Ascending aorta (tissue), 2 donors: ENCODE results near the gene CPSF7. TPM values are rescaled to one million over a fixed set of nuclear protein-coding genes. Genes with fewer than 3 reads are reported as not detected.
"Not testable (repeated sequence)": the region's sequence is repeated elsewhere in the genome, so short reads cannot be mapped to it uniquely, and the experiment has no call there.

Experiments used
- DNase-seq, 2 donors: peaks; one replicate each; pipeline ENCODE4 v3.0.0-alpha.2; 2019; ENCODE audit warnings: low spot score in 2 of 2
- H3K27ac ChIP-seq, 2 donors: fragments of 200-600 bp; sonication (generic); one replicate each; pipeline ENCODE4 v1.5.1; 2016 to 2017; ENCODE audit warnings: mild to moderate bottlenecking in 1 of 2
- H3K27me3 ChIP-seq: fragments of 200-600 bp; sonication (generic); one replicate; pipeline ENCODE4 v1.5.1; 2017
- H3K36me3 ChIP-seq, 2 donors: fragments of 200-600 bp; sonication (generic); one replicate each; pipeline ENCODE4 v1.5.1; 2016
- H3K4me1 ChIP-seq, 2 donors: fragments of 200-600 bp; sonication (generic); one replicate each; pipeline ENCODE4 v1.5.1; 2016 to 2017; ENCODE audit warnings: mild to moderate bottlenecking in 1 of 2
- H3K4me3 ChIP-seq, 2 donors: fragments of 200-600 bp; sonication (generic); one replicate each; pipeline ENCODE4 v1.5.1; 2016 to 2017; ENCODE audit warnings: mild to moderate bottlenecking in 1 of 2
- H3K9me3 ChIP-seq, 2 donors: fragments of 200-600 bp; sonication (generic); one replicate each; pipeline ENCODE4 v1.5.1; 2016
- intact Hi-C: fragments of 100-400 bp; cut with DNase I; formaldehyde crosslinking; loops from one replicate; pipeline ENCODE4 v1.15.1; 2023
- total RNA-seq: library from RNA; depleted of rRNA; stranded (reverse); fragments of >200 nt; gene quantifications from one replicate; pipeline ENCODE4 v1.1.0, GENCODE V29; 2016
- TF ChIP-seq, protein P1 (sequence below), 3 experiments: fragments of 200-600 bp in 2 of 3; fragments of 450-650 bp in 1 of 3; sonication (generic) in 2 of 3; IDR thresholded peaks; one replicate each; pipeline ENCODE4 v1.5.1; 2016 to 2019; ENCODE audit warnings: antibody characterized with exemption in 3 of 3, mild to moderate bottlenecking in 1 of 3, moderate library complexity in 1 of 3

Gene CPSF7
- total RNA-seq, 1 donor from 2014 or later, result 22.9 TPM

DNA sequence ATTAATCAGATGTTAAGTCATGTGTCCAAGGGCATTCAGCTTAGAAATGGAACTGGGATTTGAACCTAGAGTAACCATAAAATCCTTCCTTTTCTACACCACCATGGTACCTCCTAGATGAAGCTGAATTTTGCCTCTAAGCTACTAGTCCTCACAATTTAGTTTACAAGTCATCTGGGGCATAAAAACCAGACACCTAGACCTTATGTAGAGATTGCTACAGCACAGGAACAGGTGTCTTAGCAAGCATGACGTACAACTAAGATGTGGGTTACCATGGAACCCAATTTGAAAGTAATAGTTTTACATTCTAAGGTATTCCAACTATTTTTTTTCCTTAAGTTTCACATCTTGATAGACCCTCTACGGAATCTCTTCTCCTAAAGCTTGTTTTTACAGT is 28.2 kb downstream of the CPSF7 start:
- Histone ChIP-seq H3K9me3 (no peaks in the 10 kb centered on the region), H3K27ac (no peak overlapping the region), H3K36me3 (peaks cover 53 to 67% of the 10 kb centered on the region in 2 donors), H3K27me3 (no peaks in the 10 kb centered on the region), H3K4me1 (no peaks in the 10 kb centered on the region), H3K4me3 (no peak overlapping the region)
- intact Hi-C loops, result no loop called here
- no peak for DNase-seq
- TF ChIP-seq, protein P1, sequence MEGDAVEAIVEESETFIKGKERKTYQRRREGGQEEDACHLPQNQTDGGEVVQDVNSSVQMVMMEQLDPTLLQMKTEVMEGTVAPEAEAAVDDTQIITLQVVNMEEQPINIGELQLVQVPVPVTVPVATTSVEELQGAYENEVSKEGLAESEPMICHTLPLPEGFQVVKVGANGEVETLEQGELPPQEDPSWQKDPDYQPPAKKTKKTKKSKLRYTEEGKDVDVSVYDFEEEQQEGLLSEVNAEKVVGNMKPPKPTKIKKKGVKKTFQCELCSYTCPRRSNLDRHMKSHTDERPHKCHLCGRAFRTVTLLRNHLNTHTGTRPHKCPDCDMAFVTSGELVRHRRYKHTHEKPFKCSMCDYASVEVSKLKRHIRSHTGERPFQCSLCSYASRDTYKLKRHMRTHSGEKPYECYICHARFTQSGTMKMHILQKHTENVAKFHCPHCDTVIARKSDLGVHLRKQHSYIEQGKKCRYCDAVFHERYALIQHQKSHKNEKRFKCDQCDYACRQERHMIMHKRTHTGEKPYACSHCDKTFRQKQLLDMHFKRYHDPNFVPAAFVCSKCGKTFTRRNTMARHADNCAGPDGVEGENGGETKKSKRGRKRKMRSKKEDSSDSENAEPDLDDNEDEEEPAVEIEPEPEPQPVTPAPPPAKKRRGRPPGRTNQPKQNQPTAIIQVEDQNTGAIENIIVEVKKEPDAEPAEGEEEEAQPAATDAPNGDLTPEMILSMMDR (IDR thresholded peaks at IDR 0.05), result no peak

DNA sequence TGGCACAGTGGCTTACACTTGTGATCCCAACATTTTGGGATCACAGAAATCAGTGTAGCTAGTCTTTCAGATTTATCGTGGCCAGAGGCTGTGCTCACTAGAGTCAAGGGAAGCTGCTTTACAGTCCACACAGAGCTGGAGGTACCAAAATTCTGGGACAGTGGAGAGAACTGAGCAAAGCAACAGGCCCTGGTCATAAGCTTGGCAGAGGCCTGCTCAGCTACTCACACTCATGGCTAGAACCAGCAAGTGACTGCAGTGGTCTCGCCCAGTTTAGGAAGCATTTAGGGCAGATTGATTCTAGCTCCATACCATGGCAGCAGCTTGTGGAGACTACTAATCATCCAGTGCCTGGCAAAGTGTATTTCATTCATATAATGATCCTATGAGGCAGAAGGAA is 28.6 kb downstream of the CPSF7 start:
- H3K4me3 ChIP-seq, result no peak overlapping the region
- H3K27me3 ChIP-seq, result no peaks in the 10 kb centered on the region
- intact Hi-C loops, result no loop called here
- no peaks in the 10 kb centered on the region for H3K4me1 ChIP-seq
- no peak overlapping the region for H3K27ac ChIP-seq
- TF ChIP-seq, protein P1 (IDR thresholded peaks at IDR 0.05), result no peak
- no peaks in the 10 kb centered on the region for H3K9me3 ChIP-seq
- no peak for DNase-seq
- H3K36me3 ChIP-seq, result peaks cover 49 to 66% of the 10 kb centered on the region in 2 donors

DNA sequence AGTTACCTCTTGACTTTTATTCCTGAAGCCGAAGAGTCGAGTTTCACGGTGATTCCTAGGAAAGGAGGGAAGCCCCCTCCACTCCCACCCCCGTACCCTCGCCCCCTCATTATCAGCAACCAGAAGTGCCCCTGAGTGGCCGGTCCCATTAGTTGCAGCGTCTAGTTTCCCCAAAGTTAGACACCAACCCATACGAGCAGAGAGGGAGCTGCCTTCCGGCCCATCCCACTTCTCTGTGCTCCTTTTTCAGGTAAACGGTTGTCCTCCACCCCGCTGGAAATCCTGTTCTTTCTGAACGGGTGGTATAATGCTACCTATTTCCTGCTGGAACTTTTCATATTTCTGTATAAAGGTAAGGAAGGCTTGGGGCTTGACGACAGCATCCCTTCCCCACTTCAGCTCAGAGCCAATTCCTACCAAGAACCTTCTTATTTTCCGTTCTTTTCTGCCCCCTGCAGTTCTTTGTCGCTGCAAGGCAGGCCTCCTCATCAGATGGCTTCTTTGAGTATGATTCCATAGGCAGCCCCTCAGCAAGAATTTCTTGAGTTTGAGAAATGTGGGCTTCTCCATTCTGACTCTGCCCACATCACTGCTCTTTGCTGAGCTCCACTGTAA is 36.7 kb downstream of the CPSF7 start:
- Histone ChIP-seq H3K36me3 (peaks cover 11 to 18% of the 10 kb centered on the region in 2 donors), H3K9me3 (no peaks in the 10 kb centered on the region), H3K27ac (peak overlapping the region; percentile 76 to 86), H3K4me1 (peaks cover 0 to 16% of the 10 kb centered on the region in 2 donors), H3K4me3 (peak overlapping the region; percentile 83), H3K27me3 (no peaks in the 10 kb centered on the region)
- intact Hi-C loops, result no loop called here
- TF ChIP-seq, protein P1 (IDR thresholded peaks at IDR 0.05), result peak in 1 of 3 experiments; percentile 8
- DNase-seq, result no peak

DNA sequence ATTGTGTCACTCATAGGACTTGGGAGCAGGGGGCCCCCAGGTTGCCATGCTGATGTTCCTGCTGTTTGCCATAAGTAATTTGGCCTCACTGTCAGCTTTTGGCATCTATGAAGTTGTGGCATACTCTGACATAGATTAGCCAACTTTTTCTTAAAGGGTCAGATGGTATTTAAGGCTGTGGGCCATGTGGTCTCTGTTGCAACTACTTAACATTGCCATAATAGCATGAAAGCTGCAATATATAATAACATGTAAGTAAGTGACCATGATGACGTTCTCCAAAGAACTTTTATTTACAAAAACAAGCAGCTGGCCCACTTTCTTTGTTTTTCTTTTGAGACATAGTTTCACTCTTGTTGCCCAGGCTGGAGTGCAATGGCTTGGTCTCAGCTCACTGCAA is 39.6 kb downstream of the CPSF7 start:
- peaks cover 0 to 19% of the 10 kb centered on the region in 2 donors for H3K4me1 ChIP-seq
- H3K36me3 ChIP-seq, result peaks cover 5% of the 10 kb centered on the region in 2 donors
- H3K4me3 ChIP-seq, result no peak overlapping the region
- no peak for DNase-seq
- H3K27me3 ChIP-seq, result no peaks in the 10 kb centered on the region
- no peak overlapping the region for H3K27ac ChIP-seq
- TF ChIP-seq, protein P1 (IDR thresholded peaks at IDR 0.05), result no peak
- intact Hi-C loops, result no loop called here
- H3K9me3 ChIP-seq, result no peaks in the 10 kb centered on the region

DNA sequence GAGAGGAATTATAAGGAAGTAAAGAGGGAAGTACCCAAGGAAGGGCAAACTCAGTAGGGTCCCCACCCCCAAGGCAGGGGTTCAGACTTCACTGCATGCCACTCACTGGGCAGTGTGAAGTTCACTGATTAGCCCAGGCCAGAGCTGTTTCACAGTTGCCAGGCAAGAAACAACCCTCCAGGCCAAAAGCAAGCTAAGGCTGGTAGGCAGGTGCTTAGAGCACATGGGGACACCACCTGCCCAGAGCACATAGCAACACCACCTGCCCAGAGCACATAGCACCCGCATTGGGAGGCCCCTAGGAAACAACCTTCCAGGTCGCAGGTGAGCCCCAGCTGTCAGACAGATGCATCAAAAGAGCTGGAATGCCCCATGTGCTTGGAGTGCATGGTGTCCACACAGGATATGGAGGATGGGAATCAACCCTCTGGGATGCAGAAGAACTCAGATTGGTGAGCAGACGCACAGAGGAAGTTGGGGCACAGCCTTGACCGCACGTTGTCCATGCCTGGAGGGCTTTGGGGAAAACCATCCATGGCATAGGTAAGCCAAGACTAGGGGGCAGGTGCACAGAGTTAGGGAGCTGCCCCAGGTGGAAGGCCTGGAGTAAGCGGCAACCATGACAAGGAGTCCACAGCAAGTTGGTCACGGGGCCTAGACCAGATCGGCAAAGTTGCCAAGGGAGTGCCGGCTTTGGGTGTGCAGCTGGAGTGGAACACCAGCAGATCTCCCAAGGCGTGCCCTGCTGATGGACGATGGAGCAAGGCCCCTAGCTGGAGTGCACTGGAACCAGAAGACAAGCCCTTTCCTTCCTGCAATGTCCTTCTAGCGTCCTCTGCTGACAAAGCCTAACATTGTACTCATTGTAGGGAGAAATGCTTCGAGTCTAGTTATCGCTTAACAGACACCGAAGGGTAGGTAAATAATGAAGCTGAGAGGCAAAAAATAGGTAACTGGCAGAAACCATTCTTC is 45.2 kb downstream of the CPSF7 start:
- TF ChIP-seq, protein P1 (IDR thresholded peaks at IDR 0.05), result no peak
- Histone ChIP-seq H3K4me3 (no peak overlapping the region), H3K27ac (no peak overlapping the region), H3K36me3 (no peaks in the 10 kb centered on the region), H3K4me1 (peaks cover 0 to 5% of the 10 kb centered on the region in 2 donors), H3K27me3 (no peaks in the 10 kb centered on the region), H3K9me3 (no peaks in the 10 kb centered on the region)
- no peak for DNase-seq
- intact Hi-C loops, result loop anchor here (1.0 to 2.0 kb wide), 2 partner anchors 24 to 48 kb away; partner anchors contain the start of gene CYB561A3

DNA sequence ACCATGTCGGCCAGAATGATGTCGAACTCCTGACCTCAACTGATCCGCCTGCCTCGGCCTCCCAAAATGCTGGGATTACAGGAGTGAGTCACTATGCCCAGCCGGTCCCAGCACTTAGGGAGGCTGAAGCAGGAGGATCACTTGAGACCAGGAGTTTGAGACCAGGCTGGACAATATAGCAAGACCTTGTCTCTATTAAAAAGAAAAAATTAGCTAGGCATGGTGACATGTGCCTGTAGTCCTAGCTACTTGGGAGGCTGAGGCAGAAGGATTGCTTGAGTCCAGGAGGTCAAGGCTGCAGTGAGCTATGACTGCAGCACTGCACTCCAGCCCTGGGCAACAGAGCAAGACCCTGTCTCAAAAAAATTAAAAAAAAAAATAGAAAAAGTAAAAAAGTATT is 45.9 kb downstream of the CPSF7 start:
- H3K27me3 ChIP-seq, H3K27ac ChIP-seq, H3K36me3 ChIP-seq, H3K9me3 ChIP-seq, H3K4me3 ChIP-seq, DNase-seq: not testable (repeated sequence)
- intact Hi-C loops, result loop anchor here (2.0 kb wide), 1 partner anchor 23 kb away; the partner anchor contains the start of gene CYB561A3
- H3K4me1 ChIP-seq, result peaks cover 0 to 12% of the 10 kb centered on the region in 2 donors
